ENCODE data around the gene GOLGA8T.
"Not testable (repeated sequence)": the region's sequence is repeated elsewhere in the genome, so short reads cannot be mapped to it uniquely, and the experiment has no call there.

DNA sequence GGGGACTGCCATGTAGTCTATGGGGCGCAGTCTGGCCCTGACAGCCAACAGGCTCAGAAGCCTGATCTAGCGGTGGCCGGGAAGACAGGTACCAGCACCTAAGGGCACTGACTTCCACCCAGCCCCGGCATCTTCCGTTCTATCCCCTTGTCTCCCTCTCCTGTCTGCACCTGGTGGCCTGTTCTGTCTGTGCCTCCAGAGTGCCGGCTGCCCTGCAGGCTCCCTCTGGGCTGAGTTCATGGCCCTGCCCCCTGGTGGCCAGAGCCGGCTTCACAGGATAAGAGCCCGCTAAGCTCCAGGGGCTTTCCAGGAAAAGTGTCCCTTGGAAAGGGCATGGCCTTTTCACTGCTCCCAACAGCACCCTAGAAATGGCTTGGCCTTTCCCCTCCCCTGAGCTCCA, 37.0 kb upstream of the GOLGA8T start:
- TF ChIP-seq, protein P1, sequence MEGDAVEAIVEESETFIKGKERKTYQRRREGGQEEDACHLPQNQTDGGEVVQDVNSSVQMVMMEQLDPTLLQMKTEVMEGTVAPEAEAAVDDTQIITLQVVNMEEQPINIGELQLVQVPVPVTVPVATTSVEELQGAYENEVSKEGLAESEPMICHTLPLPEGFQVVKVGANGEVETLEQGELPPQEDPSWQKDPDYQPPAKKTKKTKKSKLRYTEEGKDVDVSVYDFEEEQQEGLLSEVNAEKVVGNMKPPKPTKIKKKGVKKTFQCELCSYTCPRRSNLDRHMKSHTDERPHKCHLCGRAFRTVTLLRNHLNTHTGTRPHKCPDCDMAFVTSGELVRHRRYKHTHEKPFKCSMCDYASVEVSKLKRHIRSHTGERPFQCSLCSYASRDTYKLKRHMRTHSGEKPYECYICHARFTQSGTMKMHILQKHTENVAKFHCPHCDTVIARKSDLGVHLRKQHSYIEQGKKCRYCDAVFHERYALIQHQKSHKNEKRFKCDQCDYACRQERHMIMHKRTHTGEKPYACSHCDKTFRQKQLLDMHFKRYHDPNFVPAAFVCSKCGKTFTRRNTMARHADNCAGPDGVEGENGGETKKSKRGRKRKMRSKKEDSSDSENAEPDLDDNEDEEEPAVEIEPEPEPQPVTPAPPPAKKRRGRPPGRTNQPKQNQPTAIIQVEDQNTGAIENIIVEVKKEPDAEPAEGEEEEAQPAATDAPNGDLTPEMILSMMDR (conservative IDR thresholded peaks at IDR 0.05; ENCODE audit: low read depth in 2 of 2): not testable (repeated sequence)
- TF ChIP-seq POLR2AphosphoS5 (IDR thresholded peaks at IDR 0.05; ENCODE audit: low read depth); EZH2 (IDR thresholded peaks at IDR 0.05; ENCODE audit: low read depth, unreplicated experiment); JUNB (IDR thresholded peaks at IDR 0.05; ENCODE audit: unreplicated experiment); STAT1 (IDR thresholded peaks at IDR 0.05; ENCODE audit: unreplicated experiment); EZH2phosphoT487 (IDR thresholded peaks at IDR 0.05; ENCODE audit: unreplicated experiment): not testable (repeated sequence)
- TF ChIP-seq, protein P2, sequence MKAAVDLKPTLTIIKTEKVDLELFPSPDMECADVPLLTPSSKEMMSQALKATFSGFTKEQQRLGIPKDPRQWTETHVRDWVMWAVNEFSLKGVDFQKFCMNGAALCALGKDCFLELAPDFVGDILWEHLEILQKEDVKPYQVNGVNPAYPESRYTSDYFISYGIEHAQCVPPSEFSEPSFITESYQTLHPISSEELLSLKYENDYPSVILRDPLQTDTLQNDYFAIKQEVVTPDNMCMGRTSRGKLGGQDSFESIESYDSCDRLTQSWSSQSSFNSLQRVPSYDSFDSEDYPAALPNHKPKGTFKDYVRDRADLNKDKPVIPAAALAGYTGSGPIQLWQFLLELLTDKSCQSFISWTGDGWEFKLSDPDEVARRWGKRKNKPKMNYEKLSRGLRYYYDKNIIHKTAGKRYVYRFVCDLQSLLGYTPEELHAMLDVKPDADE (IDR thresholded peaks at IDR 0.05): not testable (repeated sequence)
- TF ChIP-seq, protein P3, sequence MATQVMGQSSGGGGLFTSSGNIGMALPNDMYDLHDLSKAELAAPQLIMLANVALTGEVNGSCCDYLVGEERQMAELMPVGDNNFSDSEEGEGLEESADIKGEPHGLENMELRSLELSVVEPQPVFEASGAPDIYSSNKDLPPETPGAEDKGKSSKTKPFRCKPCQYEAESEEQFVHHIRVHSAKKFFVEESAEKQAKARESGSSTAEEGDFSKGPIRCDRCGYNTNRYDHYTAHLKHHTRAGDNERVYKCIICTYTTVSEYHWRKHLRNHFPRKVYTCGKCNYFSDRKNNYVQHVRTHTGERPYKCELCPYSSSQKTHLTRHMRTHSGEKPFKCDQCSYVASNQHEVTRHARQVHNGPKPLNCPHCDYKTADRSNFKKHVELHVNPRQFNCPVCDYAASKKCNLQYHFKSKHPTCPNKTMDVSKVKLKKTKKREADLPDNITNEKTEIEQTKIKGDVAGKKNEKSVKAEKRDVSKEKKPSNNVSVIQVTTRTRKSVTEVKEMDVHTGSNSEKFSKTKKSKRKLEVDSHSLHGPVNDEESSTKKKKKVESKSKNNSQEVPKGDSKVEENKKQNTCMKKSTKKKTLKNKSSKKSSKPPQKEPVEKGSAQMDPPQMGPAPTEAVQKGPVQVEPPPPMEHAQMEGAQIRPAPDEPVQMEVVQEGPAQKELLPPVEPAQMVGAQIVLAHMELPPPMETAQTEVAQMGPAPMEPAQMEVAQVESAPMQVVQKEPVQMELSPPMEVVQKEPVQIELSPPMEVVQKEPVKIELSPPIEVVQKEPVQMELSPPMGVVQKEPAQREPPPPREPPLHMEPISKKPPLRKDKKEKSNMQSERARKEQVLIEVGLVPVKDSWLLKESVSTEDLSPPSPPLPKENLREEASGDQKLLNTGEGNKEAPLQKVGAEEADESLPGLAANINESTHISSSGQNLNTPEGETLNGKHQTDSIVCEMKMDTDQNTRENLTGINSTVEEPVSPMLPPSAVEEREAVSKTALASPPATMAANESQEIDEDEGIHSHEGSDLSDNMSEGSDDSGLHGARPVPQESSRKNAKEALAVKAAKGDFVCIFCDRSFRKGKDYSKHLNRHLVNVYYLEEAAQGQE (IDR thresholded peaks at IDR 0.05; ENCODE audit: unreplicated experiment): not testable (repeated sequence)
